ENCODE results near the gene C9orf85. TPM values are rescaled to one million over a fixed set of nuclear protein-coding genes. Genes with fewer than 3 reads are reported as not detected.
A peak's percentile ranks its signal among the peaks of the same experiment; 100 is the strongest.
"Not testable (repeated sequence)": the region's sequence is repeated elsewhere in the genome, so short reads cannot be mapped to it uniquely, and the experiment has no call there.

The C9orf85 gene
- total and polyA plus RNA-seq, 4 donors = 16.2 to 22.4 (median 17.3) TPM

- peak in 1 of 6 donors; percentile 20 for DNase-seq (ENCODE audit: low read depth in 4 of 6, low spot score in 6 of 6)
- Histone ChIP-seq H3K9me3 (ENCODE audit: control insufficient read depth, insufficient read depth, low read length) (no peaks in the 10 kb centered on the region), H3K4me1 (ENCODE audit: control insufficient read depth, insufficient read depth, low read length) (no peaks in the 10 kb centered on the region), H3K36me3 (ENCODE audit: control insufficient read depth, insufficient read depth, low read length) (no peaks in the 10 kb centered on the region), H3K4me3 (ENCODE audit: low read depth, low read length) (no peak overlapping the region), H3K27ac (ENCODE audit: low read depth, low read length) (no peak overlapping the region), H3K27me3 (ENCODE audit: control insufficient read depth, insufficient read depth, low read length) (no peaks in the 10 kb centered on the region)
- WGBS (ENCODE audit: insufficient coverage) = no CpG with 5 or more reads among the region's 4 CpGs
Measured at GRCh38 chr9:71937070-71937625, 25.7 kb downstream of the C9orf85 start.

GRCh38 chr9:71937898-71938297 lies 26.5 kb downstream of the C9orf85 start:
- Histone ChIP-seq H3K36me3 (ENCODE audit: control insufficient read depth, insufficient read depth, low read length) (no peaks in the 10 kb centered on the region), H3K27me3 (ENCODE audit: control insufficient read depth, insufficient read depth, low read length) (no peaks in the 10 kb centered on the region), H3K4me3 (ENCODE audit: low read depth, low read length) (no peak overlapping the region), H3K27ac (ENCODE audit: low read depth, low read length) (no peak overlapping the region), H3K4me1 (ENCODE audit: control insufficient read depth, insufficient read depth, low read length) (no peaks in the 10 kb centered on the region), H3K9me3 (ENCODE audit: control insufficient read depth, insufficient read depth, low read length) (no peaks in the 10 kb centered on the region)
- no CpG with 5 or more reads among the region's 1 CpG for WGBS (ENCODE audit: insufficient coverage)
- DNase-seq (ENCODE audit: low read depth in 4 of 6, low spot score in 6 of 6) = no peak

- Histone ChIP-seq H3K27ac (ENCODE audit: low read depth, low read length) (no peak overlapping the region), H3K4me1 (ENCODE audit: control insufficient read depth, insufficient read depth, low read length) (no peaks in the 10 kb centered on the region), H3K9me3 (ENCODE audit: control insufficient read depth, insufficient read depth, low read length) (no peaks in the 10 kb centered on the region), H3K27me3 (ENCODE audit: control insufficient read depth, insufficient read depth, low read length) (no peaks in the 10 kb centered on the region), H3K4me3 (ENCODE audit: low read depth, low read length) (no peak overlapping the region), H3K36me3 (ENCODE audit: control insufficient read depth, insufficient read depth, low read length) (no peaks in the 10 kb centered on the region)
- no peak for DNase-seq (ENCODE audit: low read depth in 4 of 6, low spot score in 6 of 6)
- no CpG with 5 or more reads among the region's 2 CpGs for WGBS (ENCODE audit: insufficient coverage)
Measured at GRCh38 chr9:71941060-71941568, 29.7 kb downstream of the C9orf85 start.

GRCh38 chr9:71941998-71942567 lies 30.6 kb downstream of the C9orf85 start:
- no peak for DNase-seq (ENCODE audit: low read depth in 4 of 6, low spot score in 6 of 6)
- no peaks in the 10 kb centered on the region for H3K27me3 ChIP-seq (ENCODE audit: control insufficient read depth, insufficient read depth, low read length)
- no peak overlapping the region for H3K27ac ChIP-seq (ENCODE audit: low read depth, low read length)
- H3K4me3 ChIP-seq (ENCODE audit: low read depth, low read length) = no peak overlapping the region
- no peaks in the 10 kb centered on the region for H3K36me3 ChIP-seq (ENCODE audit: control insufficient read depth, insufficient read depth, low read length)
- no peaks in the 10 kb centered on the region for H3K9me3 ChIP-seq (ENCODE audit: control insufficient read depth, insufficient read depth, low read length)
- no peaks in the 10 kb centered on the region for H3K4me1 ChIP-seq (ENCODE audit: control insufficient read depth, insufficient read depth, low read length)
- WGBS (ENCODE audit: insufficient coverage) = 83% methylated on average over 2 of the region's 2 CpGs

- no peak for DNase-seq (ENCODE audit: low read depth in 4 of 6, low spot score in 6 of 6)
- Histone ChIP-seq H3K27ac (ENCODE audit: low read depth, low read length) (no peak overlapping the region), H3K4me1 (ENCODE audit: control insufficient read depth, insufficient read depth, low read length) (no peaks in the 10 kb centered on the region), H3K4me3 (ENCODE audit: low read depth, low read length) (no peak overlapping the region), H3K9me3 (ENCODE audit: control insufficient read depth, insufficient read depth, low read length) (no peaks in the 10 kb centered on the region), H3K27me3 (ENCODE audit: control insufficient read depth, insufficient read depth, low read length) (no peaks in the 10 kb centered on the region), H3K36me3 (ENCODE audit: control insufficient read depth, insufficient read depth, low read length) (no peaks in the 10 kb centered on the region)
- no CpG with 5 or more reads among the region's 2 CpGs for WGBS (ENCODE audit: insufficient coverage)
Measured at GRCh38 chr9:71944754-71945375, 33.4 kb downstream of the C9orf85 start.

- H3K4me1 ChIP-seq (ENCODE audit: control insufficient read depth, insufficient read depth, low read length) = not testable (repeated sequence)
Measured at GRCh38 chr9:71954652-71955051, 43.2 kb downstream of the C9orf85 start.

GRCh38 chr9:71955300-71955915 lies 44.0 kb downstream of the C9orf85 start:
- WGBS (ENCODE audit: insufficient coverage) = no CpG with 5 or more reads among the region's 1 CpG
- H3K27me3 ChIP-seq (ENCODE audit: control insufficient read depth, insufficient read depth, low read length) = no peaks in the 10 kb centered on the region
- H3K4me1 ChIP-seq (ENCODE audit: control insufficient read depth, insufficient read depth, low read length) = no peaks in the 10 kb centered on the region
- no peak overlapping the region for H3K27ac ChIP-seq (ENCODE audit: low read depth, low read length)
- H3K4me3 ChIP-seq (ENCODE audit: low read depth, low read length) = no peak overlapping the region
- H3K36me3 ChIP-seq (ENCODE audit: control insufficient read depth, insufficient read depth, low read length) = no peaks in the 10 kb centered on the region
- no peaks in the 10 kb centered on the region for H3K9me3 ChIP-seq (ENCODE audit: control insufficient read depth, insufficient read depth, low read length)
- no peak for DNase-seq (ENCODE audit: low read depth in 4 of 6, low spot score in 6 of 6)

More at GRCh38 chr9:71954652-71955051, 43.2 kb downstream of the C9orf85 start:
- WGBS (ENCODE audit: insufficient coverage) = 90% methylated on average over 1 of the region's 2 CpGs
- not testable (repeated sequence) for H3K27ac ChIP-seq (ENCODE audit: low read depth, low read length); DNase-seq (ENCODE audit: low read depth in 4 of 6, low spot score in 6 of 6); H3K9me3 ChIP-seq (ENCODE audit: control insufficient read depth, insufficient read depth, low read length); H3K4me3 ChIP-seq (ENCODE audit: low read depth, low read length); H3K36me3 ChIP-seq (ENCODE audit: control insufficient read depth, insufficient read depth, low read length); H3K27me3 ChIP-seq (ENCODE audit: control insufficient read depth, insufficient read depth, low read length)

- WGBS (ENCODE audit: insufficient coverage) = 100% methylated on average over 1 of the region's 4 CpGs
- Histone ChIP-seq H3K4me3 (ENCODE audit: low read depth, low read length) (no peak overlapping the region), H3K27ac (ENCODE audit: low read depth, low read length) (no peak overlapping the region), H3K27me3 (ENCODE audit: control insufficient read depth, insufficient read depth, low read length) (no peaks in the 10 kb centered on the region), H3K36me3 (ENCODE audit: control insufficient read depth, insufficient read depth, low read length) (peaks cover 11% of the 10 kb centered on the region), H3K4me1 (ENCODE audit: control insufficient read depth, insufficient read depth, low read length) (no peaks in the 10 kb centered on the region), H3K9me3 (ENCODE audit: control insufficient read depth, insufficient read depth, low read length) (no peaks in the 10 kb centered on the region)
- DNase-seq (ENCODE audit: low read depth in 4 of 6, low spot score in 6 of 6) = no peak
Measured at GRCh38 chr9:71962328-71962727, 50.9 kb downstream of the C9orf85 start.

- not testable (repeated sequence) for H3K4me3 ChIP-seq (ENCODE audit: low read depth, low read length); H3K27ac ChIP-seq (ENCODE audit: low read depth, low read length); H3K4me1 ChIP-seq (ENCODE audit: control insufficient read depth, insufficient read depth, low read length); H3K9me3 ChIP-seq (ENCODE audit: control insufficient read depth, insufficient read depth, low read length); H3K27me3 ChIP-seq (ENCODE audit: control insufficient read depth, insufficient read depth, low read length); DNase-seq (ENCODE audit: low read depth in 4 of 6, low spot score in 6 of 6)
- 99% methylated on average over 21 of the region's 29 CpGs for WGBS (ENCODE audit: insufficient coverage)
- peaks cover 11% of the 10 kb centered on the region for H3K36me3 ChIP-seq (ENCODE audit: control insufficient read depth, insufficient read depth, low read length)
Measured at GRCh38 chr9:71963471-71963996, 52.1 kb downstream of the C9orf85 start.
